Measurements from ENCODE around the gene IFNA6.

IFNA6 gene

DNA sequence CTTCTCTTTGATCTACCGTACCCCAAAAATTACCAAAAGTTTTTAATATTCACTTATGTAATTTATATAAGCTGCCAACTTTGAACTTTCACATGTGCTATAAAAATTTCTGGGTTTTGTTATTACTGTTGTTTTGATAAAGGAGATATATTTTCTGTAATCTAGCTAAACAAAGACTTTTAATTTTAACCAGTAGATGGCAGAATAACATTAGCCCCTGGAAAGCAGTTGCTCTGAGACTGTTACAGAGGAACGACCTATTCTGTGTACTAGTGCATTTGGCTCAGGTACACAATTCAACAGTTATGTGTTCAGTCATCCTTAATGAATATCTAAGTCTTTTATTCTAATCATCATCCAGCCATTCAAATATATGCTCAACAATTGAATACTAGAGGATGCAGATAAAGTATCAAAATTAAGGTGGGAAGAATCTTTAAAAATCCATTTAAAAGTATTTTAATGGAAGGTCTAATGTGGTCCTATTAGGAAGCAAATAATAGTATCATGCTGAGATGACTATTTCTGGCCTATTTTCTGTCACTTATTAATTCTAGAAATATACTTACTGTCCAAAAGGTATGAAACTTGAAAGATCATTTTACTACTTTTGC lies 24.1 kb downstream of the IFNA6 start:
- DNase-seq = no peak

DNA sequence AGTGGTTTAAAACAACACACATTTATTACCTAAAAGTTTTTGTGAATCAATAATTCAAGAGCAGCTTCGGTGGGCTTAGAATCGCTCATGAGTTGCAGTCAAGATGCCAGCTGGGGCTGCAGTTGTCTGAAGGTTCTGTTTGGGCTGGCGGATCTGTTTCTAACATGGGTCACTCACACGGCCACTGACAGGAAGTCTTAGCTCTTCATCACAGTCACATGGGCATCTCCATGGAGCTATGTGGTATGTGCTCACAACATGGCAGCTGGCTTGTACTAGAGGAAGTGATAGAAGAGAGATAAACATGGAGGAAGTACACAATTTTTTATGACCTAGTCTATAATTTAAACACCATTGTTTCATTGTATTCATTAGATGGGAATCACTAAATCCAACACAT lies 26.6 kb downstream of the IFNA6 start:
- DNase-seq = no peak

DNA sequence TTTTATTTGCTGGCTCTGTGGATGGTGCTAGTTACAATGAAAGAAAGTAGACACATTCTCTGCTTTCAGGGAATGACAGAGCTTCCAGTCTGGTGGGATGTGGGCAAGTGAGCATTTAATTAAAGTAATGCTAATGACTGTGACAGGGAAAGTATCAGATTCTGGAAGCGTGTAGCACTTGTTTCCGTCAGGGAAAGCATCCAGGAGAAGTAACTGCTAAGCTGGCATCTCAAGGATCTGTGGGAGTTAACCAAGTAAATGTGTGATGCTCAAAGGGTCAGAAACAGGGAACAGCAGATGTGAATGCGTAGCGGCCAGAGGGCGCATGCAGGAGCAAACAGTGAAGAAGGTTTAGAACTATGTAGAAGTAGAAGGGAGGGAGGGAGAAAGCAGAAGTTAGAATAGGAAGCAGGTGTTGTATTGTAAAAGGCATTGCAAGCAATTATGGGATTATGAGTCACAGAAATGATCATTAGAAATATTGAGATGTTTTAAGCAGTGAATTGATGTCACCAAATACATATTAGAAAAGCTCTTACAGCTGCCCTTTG lies 27.7 kb downstream of the IFNA6 start:
- no peak for DNase-seq

DNA sequence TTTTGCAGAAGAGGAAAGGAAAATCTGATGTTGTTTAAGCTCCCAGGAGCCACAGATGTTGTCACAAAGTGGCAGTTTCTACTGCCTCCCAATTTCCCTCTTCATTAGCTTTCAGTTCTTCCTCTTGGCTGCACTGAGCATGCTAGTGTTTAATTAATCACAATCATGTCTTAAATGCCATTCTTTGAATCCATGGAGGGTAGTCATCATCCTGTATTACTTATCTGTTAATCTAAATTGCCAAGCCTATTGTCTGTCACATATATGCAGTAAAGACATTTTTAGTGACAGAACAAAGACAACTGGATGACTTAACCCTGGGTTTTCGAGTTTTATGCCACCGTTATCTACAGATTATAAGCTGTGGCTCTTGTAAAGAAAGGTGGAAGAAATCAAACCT lies 30.2 kb downstream of the IFNA6 start:
- DNase-seq = no peak

DNA sequence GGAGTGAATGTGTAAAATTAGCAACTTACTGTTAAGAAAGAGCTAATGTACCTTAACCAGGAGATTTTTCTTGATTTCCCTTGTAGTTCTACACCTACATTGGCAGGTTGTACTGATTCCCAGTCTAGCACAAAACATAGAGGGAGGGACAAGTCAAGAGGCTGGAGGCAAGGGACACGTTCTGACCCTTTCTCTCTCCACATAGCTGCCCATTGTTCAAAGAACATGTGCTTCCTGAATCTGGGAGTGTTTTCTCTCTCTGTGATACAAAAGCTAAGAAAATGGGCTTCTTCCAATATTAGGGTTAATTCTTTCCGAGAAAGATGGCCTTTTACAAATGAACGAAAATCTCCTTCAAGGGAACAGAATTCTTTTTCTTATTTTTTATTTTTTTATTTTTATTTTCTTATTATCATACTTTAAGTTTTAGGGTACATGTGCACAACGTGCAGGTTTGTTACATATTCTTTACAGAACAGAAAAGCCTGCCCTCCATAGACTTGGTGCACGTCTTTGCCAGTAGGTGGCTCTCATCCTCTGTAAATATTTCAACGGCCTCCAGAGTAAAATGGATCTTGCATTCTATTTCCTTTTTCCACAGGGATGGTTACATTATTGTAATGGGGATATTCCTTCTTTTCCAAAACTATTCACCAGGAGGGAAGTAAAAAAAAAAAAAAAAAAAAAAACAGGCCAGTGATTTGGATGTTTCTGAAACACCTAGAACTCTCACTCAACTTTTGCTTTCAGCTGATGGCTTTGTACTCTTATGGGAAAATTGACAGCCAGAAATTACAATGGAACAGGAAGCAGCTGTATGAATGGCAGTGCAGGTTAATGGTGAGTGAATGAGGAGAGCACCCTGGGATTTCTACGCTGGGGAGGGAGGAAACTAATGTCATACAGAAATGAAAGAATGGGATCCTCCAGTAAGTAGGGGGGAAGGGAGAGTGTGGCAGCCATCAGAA lies 32.4 kb downstream of the IFNA6 start:
- no peak for DNase-seq

DNA sequence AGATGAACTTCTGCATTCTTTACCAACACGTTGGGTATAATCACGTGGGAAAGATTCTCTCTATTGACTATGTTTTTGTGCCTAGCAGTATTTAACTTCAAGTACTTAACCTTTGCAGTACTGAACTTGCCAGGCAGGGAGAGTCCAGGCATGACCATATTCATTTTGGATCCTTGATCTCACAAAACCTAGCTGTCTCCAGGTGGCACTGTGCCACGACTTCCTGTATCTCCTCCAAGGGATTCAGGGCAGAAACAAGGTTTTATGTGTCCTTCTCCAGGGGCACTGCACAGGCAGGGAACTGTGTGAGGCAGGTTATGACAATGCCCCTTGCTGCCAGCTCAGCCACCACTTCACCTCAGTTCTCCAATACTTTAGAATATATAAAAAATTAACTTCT lies 33.8 kb downstream of the IFNA6 start:
- DNase-seq = no peak

DNA sequence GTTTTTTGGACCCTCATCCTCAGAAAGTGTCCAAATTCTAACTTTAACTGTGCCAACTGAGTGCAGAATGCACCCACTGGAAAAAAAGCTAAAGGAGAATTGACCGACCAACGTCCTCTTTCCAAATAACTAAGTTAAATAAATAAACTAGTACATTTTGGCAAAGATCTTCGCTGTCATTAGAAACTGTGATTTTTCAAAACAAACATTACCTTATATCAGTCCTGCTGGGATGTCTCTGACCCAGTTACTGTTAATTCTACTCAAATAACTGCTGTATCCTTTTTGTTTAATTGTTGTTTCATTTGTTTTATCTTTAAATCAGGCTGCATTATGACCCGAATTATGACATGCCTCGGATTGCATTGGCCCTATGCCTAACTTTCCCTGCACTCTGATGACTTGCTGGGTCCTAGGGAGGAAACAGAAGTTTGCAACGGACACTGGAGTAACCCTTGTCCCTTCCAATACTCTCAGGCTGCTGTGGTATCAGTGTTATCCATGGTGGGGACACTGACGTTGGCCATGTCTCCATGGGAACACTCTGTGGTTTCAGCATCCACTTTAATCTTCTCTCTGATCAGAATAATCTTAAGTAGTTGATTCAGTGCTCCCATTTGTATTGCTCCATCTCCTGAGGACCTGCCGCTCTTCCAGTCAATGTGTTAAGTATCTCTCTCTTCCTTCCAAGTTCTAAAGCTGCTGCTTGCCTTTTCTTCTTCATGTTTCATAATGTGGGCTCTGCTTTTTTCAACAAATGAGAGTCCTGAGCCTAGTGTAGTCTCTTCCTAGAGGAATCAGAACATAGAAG lies 34.5 kb downstream of the IFNA6 start:
- no peak for DNase-seq

DNA sequence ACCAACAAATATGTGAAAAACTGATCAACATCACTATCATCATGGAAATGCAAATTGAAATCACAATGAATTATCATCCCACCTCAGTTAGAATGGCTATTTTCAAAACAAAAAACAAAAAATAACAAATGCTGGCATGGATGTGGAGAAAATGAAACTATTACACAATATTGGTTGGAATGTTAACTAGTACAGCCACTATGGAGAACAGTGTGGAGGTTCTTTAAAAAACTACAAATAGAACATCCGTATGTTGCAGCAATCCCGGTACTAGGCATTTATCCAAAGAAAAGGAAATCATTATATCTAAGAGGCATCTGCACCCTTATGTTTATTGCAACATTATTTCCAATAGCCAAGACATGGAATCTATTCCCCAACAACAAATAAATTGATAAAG lies 36.5 kb downstream of the IFNA6 start:
- DNase-seq = no peak

DNA sequence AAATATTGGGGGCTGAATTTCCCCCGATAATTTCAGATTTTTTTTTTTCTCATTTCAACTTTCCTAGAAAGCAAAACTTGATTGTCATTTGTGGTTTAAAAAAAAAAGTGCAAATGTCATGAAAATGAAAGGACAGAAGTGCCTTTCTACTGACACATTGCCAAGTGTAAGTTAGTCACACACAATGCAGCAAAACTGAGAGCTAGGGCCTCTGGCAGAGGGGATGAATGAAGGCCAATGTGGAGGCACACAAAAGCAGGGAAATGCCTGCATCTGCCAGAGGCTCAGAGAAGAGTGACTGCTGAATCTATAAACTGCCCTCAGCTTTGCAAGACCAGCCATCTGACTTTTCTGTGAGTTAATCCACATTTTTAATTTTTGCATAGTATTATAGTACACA lies 38.8 kb downstream of the IFNA6 start:
- no peak for DNase-seq

DNA sequence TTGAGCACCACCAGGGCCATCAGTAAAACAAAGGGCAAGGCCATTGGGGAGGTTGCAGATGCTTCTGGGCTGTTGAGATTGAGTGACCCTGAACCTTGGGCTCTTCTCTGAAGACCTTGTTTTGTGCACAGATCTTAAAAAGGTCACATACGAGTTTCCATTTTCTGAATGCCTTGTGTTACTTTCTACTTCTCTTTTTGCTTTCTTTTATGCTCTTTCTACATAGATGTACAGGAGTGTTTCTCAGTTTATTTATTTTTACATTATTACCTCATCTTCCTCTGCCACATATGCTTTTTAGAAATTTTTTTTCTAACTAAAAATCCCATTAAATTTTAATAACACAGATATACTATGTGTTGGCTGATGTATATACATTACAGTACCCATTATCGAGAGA lies 45.5 kb downstream of the IFNA6 start, which contains the start of gene IFNA5:
Gene IFNA5 (minus strand): TSS at position 101 of the 400 bp plus-strand sequence. CDS start 57 bp downstream, at position 44.
- DNase-seq = no peak

Measured in CD4-positive, alpha-beta T cell treated with Interleukin-15 for 1 hour (primary cell).